ENCODE measurements around the gene MYL7. TPM values are rescaled to one million over a fixed set of nuclear protein-coding genes. Genes with fewer than 3 reads are reported as not detected.

The MYL7 gene
- total and polyA plus RNA-seq, 2 of the 4 experiments (the other 2 are of a cell fraction): 0.24 TPM; not detected in 1

GRCh38 chr7:44153948-44154335 lies 12.8 kb upstream of the MYL7 start:
- in situ Hi-C loops (cut with MboI; ENCODE audit: low sequenced_read_pairs): no loop called here
- no peak overlapping the region for H2AFZ ChIP-seq (replicated peaks; ENCODE audit: low read length, poor library complexity)
- no peak overlapping the region for H2BK5ac ChIP-seq (ENCODE audit: low read depth, low read length, poor library complexity, severe bottlenecking)
- no peak overlapping the region for H3K14ac ChIP-seq (replicated peaks; ENCODE audit: low read depth, low read length)
- H3K18ac ChIP-seq (ENCODE audit: low read depth, low read length): no peak overlapping the region
- no peak overlapping the region for H4K5ac ChIP-seq (ENCODE audit: low read depth, low read length)
- POLR2A ChIA-PET (ENCODE audit: unreplicated experiment): no interaction called here
- no peaks in the 10 kb centered on the region for H3K36me3 ChIP-seq (ENCODE audit: control insufficient read depth, insufficient read depth, low read length)
- 76% methylated on average over 4 of the region's 5 CpGs; no CpG with 5 or more reads in 1 of the 2 experiments for WGBS, 2 experiments (ENCODE audit: extremely low coverage in 2 of 2, insufficient read length in 1 of 2)
- no peak overlapping the region for H3K4me2 ChIP-seq (ENCODE audit: low read depth, low read length)
- H2AK9ac ChIP-seq (replicated peaks; ENCODE audit: low read depth, low read length, poor library complexity): no peak overlapping the region
- no peak overlapping the region for H3K27ac ChIP-seq (ENCODE audit: insufficient read depth, low read length)
- H3K4me3 ChIP-seq (ENCODE audit: insufficient read depth, low read depth, low read length): no peak overlapping the region
- no peak overlapping the region for H2BK20ac ChIP-seq (ENCODE audit: low read depth, low read length)
- BruUV-seq (replicated peaks): no TSS peak
- H3K9me1 ChIP-seq (ENCODE audit: insufficient read depth, low read length): 0 out of 2 replicates have a peak, but pooled peaks cover 3% of the 10 kb centered on the region
- no peak overlapping the region for H3K56ac ChIP-seq (ENCODE audit: extremely low read depth, insufficient read depth, low read length)
- H4K91ac ChIP-seq (ENCODE audit: insufficient read depth, low read depth, low read length): no peak overlapping the region
- CTCF ChIA-PET: no interaction called here
- dilution Hi-C loops (cut with HindIII; ENCODE audit: low sequenced_read_pairs, unreplicated experiment): no loop called here
- no peak overlapping the region for H3K23ac ChIP-seq (ENCODE audit: low read depth, low read length)
- H3K4ac ChIP-seq (ENCODE audit: low read depth, low read length): no peak overlapping the region
- no peaks in the 10 kb centered on the region for H3K9me3 ChIP-seq (ENCODE audit: control insufficient read depth, insufficient read depth, low read length)
- peaks cover 9% of the 10 kb centered on the region; the same call in 1 of the 2 replicates for H3K27me3 ChIP-seq (ENCODE audit: control insufficient read depth, insufficient read depth, low read length)
- no peak overlapping the region for H3K9ac ChIP-seq (ENCODE audit: low read depth, low read length)
- intact Hi-C loops (cut with micrococcal nuclease): no loop called here
- no peak overlapping the region for H2BK120ac ChIP-seq (ENCODE audit: low read depth, low read length)
- ATAC-seq (ENCODE audit: low read depth): no peak
- H4K8ac ChIP-seq (ENCODE audit: low read depth in 2 of 2, low read length in 2 of 2): no peak overlapping the region
- no peak for DNase-seq
- H4K20me1 ChIP-seq (ENCODE audit: insufficient read depth, low read length): no peaks in the 10 kb centered on the region
- no peak overlapping the region for H2AK5ac ChIP-seq (ENCODE audit: low read depth, low read length)
- no peak for TF ChIP-seq CTCF (conservative IDR thresholded peaks at IDR 0.05; ENCODE audit: low read depth, low read length)
- no peak for TF ChIP-seq CHD1 (IDR thresholded peaks at IDR 0.05; ENCODE audit: low read depth, low read length)
- no peak for TF ChIP-seq CEBPB (IDR thresholded peaks at IDR 0.05; ENCODE audit: low read depth, low read length)
- TF ChIP-seq RCOR1 (IDR thresholded peaks at IDR 0.05; ENCODE audit: insufficient replicate concordance, low read length): no peak
- TF ChIP-seq MAZ (IDR thresholded peaks at IDR 0.05; ENCODE audit: borderline replicate concordance, low read depth, low read length): no peak
- no peak for TF ChIP-seq BHLHE40 (IDR thresholded peaks at IDR 0.05; ENCODE audit: low read depth, low read length)
- TF ChIP-seq MAFK (IDR thresholded peaks at IDR 0.05; ENCODE audit: low read depth, low read length): no peak
- no peak for TF ChIP-seq SMC3 (IDR thresholded peaks at IDR 0.05; ENCODE audit: low read depth, low read length)
- no peak for TF ChIP-seq RAD21 (IDR thresholded peaks at IDR 0.05; ENCODE audit: low read length)
- no peak for TF ChIP-seq RFX5 (IDR thresholded peaks at IDR 0.05; ENCODE audit: low read depth, low read length)
- TF ChIP-seq ELK1 (IDR thresholded peaks at IDR 0.05; ENCODE audit: borderline replicate concordance, low read depth, low read length): no peak
- TF ChIP-seq NFE2L2 (IDR thresholded peaks at IDR 0.05; ENCODE audit: low read depth, low read length): no peak
- no peak for TF ChIP-seq POLR2A (IDR thresholded peaks at IDR 0.05; ENCODE audit: low read depth, low read length)
- no peak for TF ChIP-seq FOS (IDR thresholded peaks at IDR 0.05; ENCODE audit: low read depth, low read length)
- TF ChIP-seq MXI1 (IDR thresholded peaks at IDR 0.05; ENCODE audit: borderline replicate concordance, low read depth, low read length): no peak
- TF ChIP-seq USF2 (IDR thresholded peaks at IDR 0.05; ENCODE audit: low read depth, low read length): no peak
- no peaks in the 10 kb centered on the region for H3K79me1 ChIP-seq (ENCODE audit: low read depth in 1 of 2, low read length in 2 of 2)
- H3K4me1 ChIP-seq (ENCODE audit: control insufficient read depth, insufficient read depth, low read length): peaks cover 7% of the 10 kb centered on the region; the same call in 1 of the 2 replicates
- H2BK15ac ChIP-seq (ENCODE audit: low read depth, low read length): no peak overlapping the region
